K562 (cell line): Measurements from ENCODE around the gene COPRS. TPM values are rescaled to one million over a fixed set of nuclear protein-coding genes. Genes with fewer than 3 reads are reported as not detected.
A peak's percentile ranks its signal among the peaks of the same experiment; 100 is the strongest.

Experiments
- ATAC-seq: fragments of 200-7000 bp; cut with Tn5 transposase; 3 replicates; pipeline ENCODE4 v1.9.1; 2020; ENCODE audit warnings: moderate library complexity
- BruUV-seq: library from RNA; stranded (reverse); fragments of 400-500 nt; replicated peaks from 2 replicates; lab custom pipeline; 2021; lab: Mats Ljungman, UMichigan
- CTCF ChIA-PET: fragments of 300-600 bp; formaldehyde crosslinking; extraction: SDS; loops from one replicate; lab custom pipeline; 2021; ENCODE audit warnings: low intra/inter-chr PET ratio; lab: Yijun Ruan, JAX
- POLR2A ChIA-PET: fragments of 300-600, 350-650 bp; sonication (Branson Sonifier 250); formaldehyde crosslinking; extraction: SDS; loops from one replicate; lab custom pipeline; 2021; ENCODE audit warnings: antibody characterized with exemption, inconsistent platforms; lab: Yijun Ruan, JAX
- DNase-seq, 4 experiments: peaks; one replicate each; pipeline versions ENCODE4 v3.0.0 to v3.0.0-alpha.2; 2011 to 2018; ENCODE audit warnings: low spot score in 3 of 4, mixed read lengths in 3 of 4; ENCODE audit errors: extremely low read depth in 1 of 4
- FAIRE-seq: peaks from 2 replicates; lab custom pipeline; 2011; peaks lifted over from hg19 to GRCh38; lab: Jason Lieb, UNC
- H2AFZ ChIP-seq: 2 replicates; pipeline ENCODE4 v1.6.0; 2011; ENCODE audit warnings: low read depth, low read length, control low read depth, inconsistent platforms
- H3K27ac ChIP-seq: fragments of 200-600 bp; 3 replicates; pipeline ENCODE4 v1.8.0; 2011; ENCODE audit warnings: low read depth, mild to moderate bottlenecking, control low read depth, inconsistent platforms, low read length, moderate library complexity, mixed read lengths; ENCODE audit errors: extremely low read depth
- H3K27me3 ChIP-seq, 2 experiments: fragments of 300-600 bp in 1 of 2; 2 replicates in 1 of 2; 3 replicates in 1 of 2; pipeline versions ENCODE4 v1.6.0 to v1.8.0; 2011; ENCODE audit warnings: inconsistent platforms in 2 of 2, low read length in 2 of 2, mild to moderate bottlenecking in 1 of 2, mixed read lengths in 1 of 2, moderate library complexity in 1 of 2; ENCODE audit not compliant: control insufficient read depth in 2 of 2, insufficient read depth in 2 of 2
- H3K36me3 ChIP-seq: fragments of 300-600 bp; 3 replicates; pipeline ENCODE4 v1.8.0; 2011; ENCODE audit warnings: mild to moderate bottlenecking, low read length, inconsistent platforms; ENCODE audit not compliant: control insufficient read depth, insufficient read depth
- H3K4me1 ChIP-seq, 2 experiments: fragments of 200-600 bp in 1 of 2; replicated peaks in 1 of 2; 2 replicates in 1 of 2; 3 replicates in 1 of 2; pipeline versions ENCODE4 v1.5.1 to v1.8.0; 2011; ENCODE audit warnings: inconsistent platforms in 2 of 2, low read length in 2 of 2, mild to moderate bottlenecking in 1 of 2, mixed read lengths in 1 of 2, moderate library complexity in 1 of 2; ENCODE audit not compliant: control insufficient read depth in 2 of 2, insufficient read depth in 2 of 2
- H3K4me2 ChIP-seq: 2 replicates; pipeline ENCODE4 v1.6.1; 2011; ENCODE audit warnings: low read length, control low read depth, inconsistent platforms, mixed read lengths; ENCODE audit not compliant: insufficient read depth
- H3K4me3 ChIP-seq: fragments of 200-600 bp; sonication (generic), shearing (Covaris generic); 2 replicates; pipeline ENCODE4 v1.5.1; 2016; ENCODE audit warnings: control low read depth, inconsistent platforms
- H3K79me2 ChIP-seq: fragments of 200-600 bp; 3 replicates; pipeline ENCODE4 v1.8.0; 2011; ENCODE audit warnings: low read length, inconsistent platforms; ENCODE audit not compliant: control insufficient read depth, insufficient read depth
- H3K9ac ChIP-seq, 2 experiments: 2 replicates each; pipeline versions ENCODE4 v1.6.0 to v1.6.1; 2011; ENCODE audit warnings: low read depth in 2 of 2, low read length in 2 of 2, control low read depth in 1 of 2, inconsistent platforms in 1 of 2, mild to moderate bottlenecking in 1 of 2, mixed read lengths in 1 of 2; ENCODE audit not compliant: insufficient read depth in 1 of 2
- H3K9me1 ChIP-seq: one replicate; pipeline ENCODE4 v1.6.0; 2011; ENCODE audit warnings: inconsistent platforms, mild to moderate bottlenecking, low read length, moderate library complexity; ENCODE audit not compliant: control insufficient read depth, insufficient read depth
- H3K9me3 ChIP-seq: replicated peaks from 2 replicates; pipeline ENCODE4 v1.5.1; 2011; ENCODE audit warnings: low read depth, low read length, inconsistent platforms; ENCODE audit not compliant: control insufficient read depth, insufficient read depth
- H4K20me1 ChIP-seq: replicated peaks from 2 replicates; pipeline ENCODE4 v1.6.1; 2011; ENCODE audit warnings: low read length, inconsistent platforms, mixed read lengths; ENCODE audit not compliant: control insufficient read depth, insufficient read depth
- GATAD2A ChIP-seq: fragments of 450-650 bp; IDR thresholded peaks from 2 replicates; pipeline ENCODE4 v1.6.1; 2017
- NRF1 ChIP-seq, 2 experiments: fragments of 450-650 bp; IDR thresholded peaks in 1 of 2; conservative IDR thresholded peaks in 1 of 2; 2 replicates each; pipeline ENCODE4 v1.6.1; 2014; ENCODE audit warnings: mild to moderate bottlenecking in 2 of 2
- in situ Hi-C: fragments of 300-500 bp; cut with MboI; formaldehyde crosslinking; loops from 4 replicates; pipeline ENCODE4 v1.15.0; 2018; ENCODE audit warnings: inconsistent platforms, mixed read lengths
- intact Hi-C: fragments of 100-400 bp; cut with micrococcal nuclease; formaldehyde crosslinking; loops from 2 replicates; pipeline ENCODE4 v1.14.2; 2022
- polyA plus RNA-seq, 8 experiments: library from polyadenylated mRNA; depleted of rRNA in 4 of 8; stranded (reverse) in 5 of 8; unstranded in 3 of 8; fragments of >200 nt; fragmentation: Nextera tagmentation in 2 of 8; fragmentation: Illumina TruSeq in 1 of 8; extraction: Ambion mirVana in 2 of 8; extraction: Trizol in 1 of 8; gene quantifications; 2 replicates each; pipeline versions ENCODE4 v1.2.1 to v1.2.3, GENCODE V29; 2011 to 2014; ENCODE audit warnings: inconsistent platforms in 1 of 8, missing spikeins in 1 of 8
- total RNA-seq, 7 experiments: library from RNA; depleted of rRNA in 6 of 7; stranded (reverse); fragments of >200 nt in 6 of 7; fragmentation: Illumina TruSeq in 2 of 7; extraction: Trizol in 2 of 7; gene quantifications; 2 replicates each; pipeline versions ENCODE4 v1.2.1 to v1.2.3, GENCODE V29; 2011 to 2021; ENCODE audit warnings: low replicate concordance in 1 of 7
- TF ChIP-seq, protein P1 (sequence below), 2 experiments: fragments of 450-650 bp in 1 of 2; sonication (generic) in 1 of 2; formaldehyde crosslinking in 1 of 2; IDR thresholded peaks in 1 of 2; conservative IDR thresholded peaks in 1 of 2; 2 replicates each; pipeline versions ENCODE4 v1.6.1 to v1.8.1; 2016 to 2023; ENCODE audit warnings: mild to moderate bottlenecking in 2 of 2, moderate library complexity in 2 of 2, inconsistent platforms in 1 of 2, missing genetic modification reagents in 1 of 2
- TF ChIP-seq, protein P2 (sequence below): fragments of 450-650 bp; IDR thresholded peaks from 2 replicates; pipeline ENCODE4 v1.6.1; 2016; ENCODE audit warnings: antibody characterized with exemption

COPRS gene
- total and polyA plus RNA-seq, 9 of the 15 experiments (the other 6 are each of a cell fraction or from before 2014, with no cell fraction given), result 11.9 to 102 (median 60.5) TPM

DNA sequence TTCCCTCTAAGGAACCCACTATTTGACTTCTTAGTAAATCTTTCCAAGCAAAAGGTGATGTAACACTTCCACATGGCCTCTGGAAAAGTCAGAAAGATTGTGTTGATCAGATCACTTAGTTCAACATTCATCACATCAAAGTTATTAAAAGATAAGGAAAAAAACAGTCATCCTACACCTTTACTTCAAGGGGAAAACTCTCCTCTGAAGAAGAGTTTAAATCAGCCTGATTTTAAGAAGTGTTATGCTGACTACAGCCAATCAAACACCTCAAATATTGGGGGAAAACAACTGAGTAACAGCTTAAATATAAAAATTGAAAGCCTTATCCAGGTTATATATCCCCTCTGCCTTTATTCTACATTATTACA lies 19.6 kb upstream of the COPRS start:
- Histone ChIP-seq H3K79me2 (no peaks in the 10 kb centered on the region), H2AFZ (no peak overlapping the region), H3K4me3 (no peak overlapping the region), H3K4me2 (no peak overlapping the region), H3K4me1 (no peaks in the 10 kb centered on the region; a peak in 1 of 5 replicates), H3K9me1 (no peaks in the 10 kb centered on the region), H3K9ac (no peak overlapping the region), H3K27ac (no peak overlapping the region; the same call in 2 of the 3 replicates), H3K27me3 (no peaks in the 10 kb centered on the region), H4K20me1 (no peaks in the 10 kb centered on the region), H3K36me3 (peaks cover 86% of the 10 kb centered on the region), H3K9me3 (no peaks in the 10 kb centered on the region)
- no peak for FAIRE-seq
- ATAC-seq, result no peak
- DNase-seq, result no peak
- POLR2A ChIA-PET, result interaction anchor here (1.1 kb wide), 1 partner anchor 10 kb away, joined by 3 read pairs; no protein-coding TSS in a partner anchor
- intact Hi-C loops, result no loop called here
- no peak for TF ChIP-seq NRF1 (conservative IDR thresholded peaks at IDR 0.05 in 1 of 2, IDR thresholded peaks at IDR 0.05 in 1 of 2)
- TF ChIP-seq, protein P1, sequence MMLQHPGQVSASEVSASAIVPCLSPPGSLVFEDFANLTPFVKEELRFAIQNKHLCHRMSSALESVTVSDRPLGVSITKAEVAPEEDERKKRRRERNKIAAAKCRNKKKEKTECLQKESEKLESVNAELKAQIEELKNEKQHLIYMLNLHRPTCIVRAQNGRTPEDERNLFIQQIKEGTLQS (IDR thresholded peaks at IDR 0.05), result 0 out of 2 replicates have a peak, but pooled peaks have one; percentile 38
- TF ChIP-seq, protein P1 (CRISPR knock-in tag; conservative IDR thresholded peaks at IDR 0.05), result no peak
- no peak for TF ChIP-seq GATAD2A
- TF ChIP-seq, protein P2, sequence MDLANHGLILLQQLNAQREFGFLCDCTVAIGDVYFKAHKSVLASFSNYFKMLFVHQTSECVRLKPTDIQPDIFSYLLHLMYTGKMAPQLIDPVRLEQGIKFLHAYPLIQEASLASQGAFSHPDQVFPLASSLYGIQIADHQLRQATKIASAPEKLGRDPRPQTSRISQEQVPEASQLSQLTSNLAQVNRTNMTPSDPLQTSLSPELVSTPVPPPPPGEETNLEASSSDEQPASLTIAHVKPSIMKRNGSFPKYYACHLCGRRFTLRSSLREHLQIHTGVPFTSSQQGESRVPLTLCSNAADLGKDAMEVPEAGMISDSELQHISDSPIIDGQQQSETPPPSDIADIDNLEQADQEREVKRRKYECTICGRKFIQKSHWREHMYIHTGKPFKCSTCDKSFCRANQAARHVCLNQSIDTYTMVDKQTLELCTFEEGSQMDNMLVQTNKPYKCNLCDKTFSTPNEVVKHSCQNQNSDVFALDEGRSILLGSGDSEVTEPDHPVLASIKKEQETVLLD, result no peak
- BruUV-seq, result no TSS peak
- CTCF ChIA-PET, result no interaction called here
- in situ Hi-C loops, result no loop called here
